ENCODE measurements around the gene SSBP2. TPM values are rescaled to one million over a fixed set of nuclear protein-coding genes. Genes with fewer than 3 reads are reported as not detected.
"Not testable (repeated sequence)": the region's sequence is repeated elsewhere in the genome, so short reads cannot be mapped to it uniquely, and the experiment has no call there.

The SSBP2 gene
- total RNA-seq, 2 experiments from 2014 or later, result 13.1 to 21.5 TPM

- CTCF ChIA-PET, result no interaction called here
- DNase-seq (no peak), ATAC-seq (no peak)
- Mint-ChIP-seq H3K27me3 (no peaks in the 10 kb centered on the region), H3K36me3 (no peaks in the 10 kb centered on the region), H3K27ac (no peak overlapping the region), H3K4me1 (no peaks in the 10 kb centered on the region), H3K4me3 (no peak overlapping the region), H3K9me3 (ENCODE audit: low read depth) (no peaks in the 10 kb centered on the region)
These were observed 236.9 kb downstream of the SSBP2 start for GRCh38 chr5:81513982-81514381.

- DNase-seq (no peak), ATAC-seq (no peak)
- CTCF ChIA-PET, result no interaction called here
- Mint-ChIP-seq H3K36me3 (no peaks in the 10 kb centered on the region), H3K27ac (no peak overlapping the region), H3K4me3 (no peak overlapping the region), H3K27me3 (no peaks in the 10 kb centered on the region), H3K4me1 (no peaks in the 10 kb centered on the region), H3K9me3 (ENCODE audit: low read depth) (no peaks in the 10 kb centered on the region)
These were observed 237.4 kb downstream of the SSBP2 start for GRCh38 chr5:81513473-81513872.

GRCh38 chr5:81506900-81507588 is 243.9 kb downstream of the SSBP2 start:
- Mint-ChIP-seq H3K36me3 (peaks cover 4% of the 10 kb centered on the region), H3K4me3 (no peak overlapping the region), H3K27ac (no peak overlapping the region), H3K9me3 (ENCODE audit: low read depth) (peaks cover under 1% of the 10 kb centered on the region), H3K27me3 (no peaks in the 10 kb centered on the region), H3K4me1 (peaks cover 3% of the 10 kb centered on the region)
- peak; percentile 93 for ATAC-seq
- DNase-seq, result peak; percentile 62
- CTCF ChIA-PET, result interaction anchor here (0.7 to 1.2 kb wide), 4 partner anchors 44 to 658 kb away, joined by 3 read pairs; no protein-coding TSS in a partner anchor

GRCh38 chr5:81506378-81506777 is 244.5 kb downstream of the SSBP2 start:
- no peaks in the 10 kb centered on the region for H3K27me3 Mint-ChIP-seq
- peaks cover 3% of the 10 kb centered on the region for H3K4me1 Mint-ChIP-seq

GRCh38 chr5:81505672-81506071 is 245.2 kb downstream of the SSBP2 start:
- Mint-ChIP-seq H3K36me3 (peaks cover 4% of the 10 kb centered on the region), H3K27me3 (no peaks in the 10 kb centered on the region), H3K4me1 (peaks cover 3% of the 10 kb centered on the region), H3K9me3 (ENCODE audit: low read depth) (peaks cover 2% of the 10 kb centered on the region), H3K27ac (no peak overlapping the region), H3K4me3 (no peak overlapping the region)
- no peak for DNase-seq
- ATAC-seq, result no peak
- CTCF ChIA-PET, result no interaction called here

More at GRCh38 chr5:81506378-81506777, 244.5 kb downstream of the SSBP2 start:
- Mint-ChIP-seq H3K36me3 (peaks cover 4% of the 10 kb centered on the region), H3K4me3 (no peak overlapping the region), H3K27ac (no peak overlapping the region), H3K9me3 (ENCODE audit: low read depth) (peaks cover 2% of the 10 kb centered on the region)
- DNase-seq, result no peak
- ATAC-seq, result no peak
- CTCF ChIA-PET, result interaction anchor here (0.7 to 1.2 kb wide), 4 partner anchors 43 to 658 kb away, joined by 3 read pairs; no protein-coding TSS in a partner anchor

- CTCF ChIA-PET, result interaction anchor here (0.6 kb wide), 1 partner anchor 69 kb away, joined by 3 read pairs; no protein-coding TSS in a partner anchor
- not testable (repeated sequence) for H3K4me3 Mint-ChIP-seq; H3K4me1 Mint-ChIP-seq; H3K27ac Mint-ChIP-seq; H3K27me3 Mint-ChIP-seq; ATAC-seq; H3K36me3 Mint-ChIP-seq; H3K9me3 Mint-ChIP-seq (ENCODE audit: low read depth); DNase-seq
These were observed 247.3 kb downstream of the SSBP2 start for GRCh38 chr5:81503602-81504001.

GRCh38 chr5:81495286-81495685 is 255.6 kb downstream of the SSBP2 start:
- DNase-seq (no peak), ATAC-seq (no peak)
- H3K27ac Mint-ChIP-seq, result no peak overlapping the region
- no peak overlapping the region for H3K4me3 Mint-ChIP-seq
- no peaks in the 10 kb centered on the region for H3K27me3 Mint-ChIP-seq
- peaks cover 1% of the 10 kb centered on the region for H3K36me3 Mint-ChIP-seq
- H3K9me3 Mint-ChIP-seq (ENCODE audit: low read depth), result no peaks in the 10 kb centered on the region
- no peaks in the 10 kb centered on the region for H3K4me1 Mint-ChIP-seq
- CTCF ChIA-PET, result no interaction called here

- CTCF ChIA-PET, result no interaction called here
- H3K27ac Mint-ChIP-seq, result no peak overlapping the region
- H3K27me3 Mint-ChIP-seq, result no peaks in the 10 kb centered on the region
- H3K4me3 Mint-ChIP-seq, result no peak overlapping the region
- DNase-seq (no peak), ATAC-seq (no peak)
- H3K36me3 Mint-ChIP-seq, result peaks cover 2% of the 10 kb centered on the region
- no peaks in the 10 kb centered on the region for H3K9me3 Mint-ChIP-seq (ENCODE audit: low read depth)
- no peaks in the 10 kb centered on the region for H3K4me1 Mint-ChIP-seq
These were observed 262.0 kb downstream of the SSBP2 start for GRCh38 chr5:81488862-81489261.

- Mint-ChIP-seq H3K27ac (no peak overlapping the region), H3K9me3 (ENCODE audit: low read depth) (no peaks in the 10 kb centered on the region), H3K36me3 (peaks cover 2% of the 10 kb centered on the region), H3K27me3 (no peaks in the 10 kb centered on the region), H3K4me1 (no peaks in the 10 kb centered on the region), H3K4me3 (no peak overlapping the region)
- CTCF ChIA-PET, result no interaction called here
- DNase-seq, result no peak
- ATAC-seq, result no peak
These were observed 264.2 kb downstream of the SSBP2 start for GRCh38 chr5:81486711-81487110.

GRCh38 chr5:81482595-81482994 is 268.3 kb downstream of the SSBP2 start:
- CTCF ChIA-PET, result no interaction called here

GRCh38 chr5:81473395-81473794 is 277.5 kb downstream of the SSBP2 start:
- H3K4me3 Mint-ChIP-seq; CTCF ChIA-PET; H3K27ac Mint-ChIP-seq; ATAC-seq; H3K36me3 Mint-ChIP-seq; H3K27me3 Mint-ChIP-seq; H3K9me3 Mint-ChIP-seq (ENCODE audit: low read depth); H3K4me1 Mint-ChIP-seq; DNase-seq: not testable (repeated sequence)

More at GRCh38 chr5:81482595-81482994, 268.3 kb downstream of the SSBP2 start:
- ATAC-seq (no peak), DNase-seq (no peak)
- Mint-ChIP-seq H3K9me3 (ENCODE audit: low read depth) (no peaks in the 10 kb centered on the region), H3K27me3 (no peaks in the 10 kb centered on the region), H3K4me1 (no peaks in the 10 kb centered on the region), H3K4me3 (no peak overlapping the region), H3K36me3 (no peaks in the 10 kb centered on the region), H3K27ac (no peak overlapping the region)

- Mint-ChIP-seq H3K36me3 (peaks cover 6% of the 10 kb centered on the region), H3K4me1 (no peaks in the 10 kb centered on the region), H3K27ac (no peak overlapping the region)
These were observed 281.2 kb downstream of the SSBP2 start for GRCh38 chr5:81469676-81470075.

GRCh38 chr5:81450940-81451339 is 300.0 kb downstream of the SSBP2 start:
- DNase-seq, result no peak
- no peaks in the 10 kb centered on the region for H3K9me3 Mint-ChIP-seq (ENCODE audit: low read depth)
- no peak for ATAC-seq
- CTCF ChIA-PET, result no interaction called here
- H3K27ac Mint-ChIP-seq, result no peak overlapping the region
- no peak overlapping the region for H3K4me3 Mint-ChIP-seq
- no peaks in the 10 kb centered on the region for H3K4me1 Mint-ChIP-seq
- H3K36me3 Mint-ChIP-seq, result peaks cover 7% of the 10 kb centered on the region
- no peaks in the 10 kb centered on the region for H3K27me3 Mint-ChIP-seq

More at GRCh38 chr5:81469676-81470075, 281.2 kb downstream of the SSBP2 start:
- Mint-ChIP-seq H3K9me3 (ENCODE audit: low read depth) (no peaks in the 10 kb centered on the region), H3K4me3 (no peak overlapping the region), H3K27me3 (no peaks in the 10 kb centered on the region)
- CTCF ChIA-PET, result no interaction called here
- DNase-seq (no peak), ATAC-seq (no peak)

GRCh38 chr5:81435023-81435422 is 315.9 kb downstream of the SSBP2 start:
- CTCF ChIA-PET, result interaction anchor here (0.7 kb wide), 1 partner anchor 69 kb away, joined by 3 read pairs; no protein-coding TSS in a partner anchor
- no peaks in the 10 kb centered on the region for H3K9me3 Mint-ChIP-seq (ENCODE audit: low read depth)
- H3K4me1 Mint-ChIP-seq, result no peaks in the 10 kb centered on the region
- H3K4me3 Mint-ChIP-seq, result no peak overlapping the region
- no peaks in the 10 kb centered on the region for H3K36me3 Mint-ChIP-seq
- DNase-seq, result no peak
- no peaks in the 10 kb centered on the region for H3K27me3 Mint-ChIP-seq
- H3K27ac Mint-ChIP-seq, result no peak overlapping the region
- no peak for ATAC-seq
